Kidney (tissue), 14 donors: ENCODE measurements around the gene USF2. TPM values are rescaled to one million over a fixed set of nuclear protein-coding genes. Genes with fewer than 3 reads are reported as not detected.

Source experiments
- DNase-seq, 5 donors: peaks; one replicate each; pipeline ENCODE4 v3.0.0-alpha.2; 2013 to 2020
- FAIRE-seq: peaks from 2 replicates; lab custom pipeline; 2012; peaks lifted over from hg19 to GRCh38; lab: Jason Lieb, UNC
- H3K27ac ChIP-seq, 2 donors: one replicate each; pipeline ENCODE4 v1.7.0; 2013; ENCODE audit warnings: low read depth in 2 of 2, low read length in 2 of 2, inconsistent platforms in 1 of 2
- H3K27me3 ChIP-seq: one replicate; pipeline ENCODE4 v1.7.1; 2013; ENCODE audit warnings: low read length, inconsistent platforms; ENCODE audit not compliant: control insufficient read depth, insufficient read depth
- H3K36me3 ChIP-seq, 3 donors: one replicate each; pipeline versions ENCODE4 v1.7.0 to v1.7.1; 2013; ENCODE audit warnings: low read length in 3 of 3, control low read depth in 1 of 3, inconsistent platforms in 1 of 3; ENCODE audit not compliant: insufficient read depth in 3 of 3, control insufficient read depth in 2 of 3
- H3K4me1 ChIP-seq, 3 donors: one replicate each; pipeline versions ENCODE4 v1.7.0 to v1.7.1; 2013; ENCODE audit warnings: low read length in 3 of 3, inconsistent platforms in 1 of 3, low read depth in 1 of 3; ENCODE audit not compliant: control insufficient read depth in 2 of 3, insufficient read depth in 2 of 3
- H3K4me3 ChIP-seq, 3 donors: one replicate each; pipeline versions ENCODE4 v1.7.0 to v1.8.1; 2013; ENCODE audit warnings: low read length in 3 of 3, control low read depth in 1 of 3, inconsistent platforms in 1 of 3
- H3K9ac ChIP-seq, 3 donors: one replicate each; pipeline versions ENCODE4 v1.7.0 to v1.7.1; 2013; ENCODE audit warnings: low read length in 3 of 3, control low read depth in 1 of 3, inconsistent platforms in 1 of 3
- H3K9me3 ChIP-seq, 3 donors: one replicate each; pipeline versions ENCODE4 v1.7.0 to v1.7.1; 2013; ENCODE audit warnings: low read length in 3 of 3, control low read depth in 1 of 3, inconsistent platforms in 1 of 3; ENCODE audit not compliant: control insufficient read depth in 2 of 3, insufficient read depth in 1 of 3
- CTCF ChIP-seq: IDR thresholded peaks from 3 replicates; pipeline ENCODE4 v1.5.1; 2012; ENCODE audit warnings: mild to moderate bottlenecking, moderate library complexity, borderline replicate concordance; ENCODE audit not compliant: insufficient read depth; ENCODE audit errors: extremely low read depth
- intact Hi-C: fragments of 100-400 bp; cut with DNase I; formaldehyde crosslinking; loops from one replicate; pipeline ENCODE4 v1.11.1; 2022
- polyA plus RNA-seq: library from polyadenylated mRNA; stranded (reverse); fragments of 350-450 nt; fragmentation: Illumina TruSeq; extraction: RNeasy Lipid Tissue Mini Kit (QIAGEN cat#74804); gene quantifications from one replicate; pipeline ENCODE4 v1.2.3, GENCODE V29; 2014; ENCODE audit warnings: low read depth, low replicate concordance; ENCODE audit not compliant: insufficient read depth
- total RNA-seq: library from RNA; stranded (reverse); fragmentation: NEBNext Ultra II Directional; extraction: Animal tissue kit (Norgen Biotek cat#: 25700); gene quantifications from one replicate; pipeline ENCODE4 v1.2.1, GENCODE V29; 2021
- donor health status: control.
- donor health status: control.
- donor health status: control.
- donor health status: control.
- donor health status: control.
- donor health status: DM: yes; HTN: yes; CAD: no.
- donor health status: Normal renal cell carcinoma (clear cell type).

The USF2 gene
- total and polyA plus RNA-seq, 2 donors from 2014 or later = 82.8 to 118 TPM

GRCh38 chr19:35226748-35227147, 42.0 kb upstream of the USF2 start:
- DNase-seq (no peak), FAIRE-seq (no peak)
- Histone ChIP-seq H3K9ac (no peak overlapping the region), H3K4me3 (no peak overlapping the region), H3K27me3 (no peaks in the 10 kb centered on the region), H3K36me3 (no peaks in the 10 kb centered on the region), H3K27ac (no peak overlapping the region), H3K9me3 (peaks cover 0 to 3% (median 0%) of the 10 kb centered on the region in 3 donors), H3K4me1 (no peaks in the 10 kb centered on the region)
- intact Hi-C loops = no loop called here
- no peak for TF ChIP-seq CTCF

- Histone ChIP-seq H3K4me3 (no peak within 1 kb of the TSS), H3K4me1 (no peaks in the 10 kb centered on the region), H3K27ac (no peak within 1 kb of the TSS), H3K36me3 (no peaks in the 10 kb centered on the region), H3K9ac (no peak within 1 kb of the TSS), H3K9me3 (no peaks in the 10 kb centered on the region), H3K27me3 (no peaks in the 10 kb centered on the region)
- FAIRE-seq = no peak
- intact Hi-C loops = no loop called here
- DNase-seq = no peak
- no peak for TF ChIP-seq CTCF
Observed at GRCh38 chr19:35228177-35228930, 40.4 kb upstream of the USF2 start, which contains the start of gene FAM187B. FAM187B (minus strand) TSS chr19:35228739; CDS start chr19:35228680, 59 bp downstream.

- no peak for TF ChIP-seq CTCF
- Histone ChIP-seq H3K9me3 (no peaks in the 10 kb centered on the region), H3K4me1 (no peaks in the 10 kb centered on the region), H3K9ac (no peak overlapping the region), H3K36me3 (no peaks in the 10 kb centered on the region), H3K27me3 (no peaks in the 10 kb centered on the region), H3K27ac (no peak overlapping the region), H3K4me3 (no peak overlapping the region)
- DNase-seq (peak in 1 of 5 donors; percentile 62), FAIRE-seq (no peak)
- intact Hi-C loops = no loop called here
Observed at GRCh38 chr19:35229601-35230000, 39.2 kb upstream of the USF2 start.
